Panc1 (cell line): ENCODE results near the gene TFAP2D. TPM values are rescaled to one million over a fixed set of nuclear protein-coding genes. Genes with fewer than 3 reads are reported as not detected.
A peak's percentile ranks its signal among the peaks of the same experiment; 100 is the strongest.

Source experiments
- ATAC-seq: fragments of 200-7000 bp; cut with Tn5 transposase; 2 replicates; pipeline ENCODE4 v1.9.1; 2020; ENCODE audit warnings: mild to moderate bottlenecking, moderate library complexity
- BruUV-seq: library from RNA; stranded (reverse); fragments of 400-500 nt; replicated peaks from 2 replicates; lab custom pipeline; 2021; lab: Mats Ljungman, UMichigan
- CTCF ChIA-PET: fragments of 300-600 bp; sonication (Branson Sonifier 250); formaldehyde crosslinking; loops from one replicate; lab custom pipeline; 2022; ENCODE audit warnings: antibody characterized with exemption; lab: Charles Lee
- POLR2A ChIA-PET: fragments of 300-600 bp; sonication (Branson Sonifier 250); formaldehyde crosslinking; loops from one replicate; lab custom pipeline; 2022; ENCODE audit warnings: antibody characterized with exemption; lab: Charles Lee
- DNase-seq: peaks from one replicate; pipeline ENCODE4 v3.0.0-alpha.2; 2010; ENCODE audit warnings: low read depth, low spot score
- H3K27ac ChIP-seq: 2 replicates; pipeline ENCODE4 v1.5.1; 2011; ENCODE audit warnings: mild to moderate bottlenecking, low read length, inconsistent platforms
- H3K27me3 ChIP-seq: fragments of 200-500 bp; sonication (Bioruptor generic); 2 replicates; pipeline ENCODE4 v1.6.0; 2014; ENCODE audit warnings: low read length, inconsistent platforms; ENCODE audit not compliant: control insufficient read depth, insufficient read depth
- H3K36me3 ChIP-seq: fragments of 200-500 bp; sonication (Bioruptor generic); 2 replicates; pipeline ENCODE4 v1.5.1; 2014; ENCODE audit warnings: inconsistent platforms, mild to moderate bottlenecking, low read length, moderate library complexity; ENCODE audit not compliant: control insufficient read depth, insufficient read depth
- H3K4me1 ChIP-seq: 2 replicates; pipeline ENCODE4 v1.5.1; 2011; ENCODE audit warnings: inconsistent platforms, mild to moderate bottlenecking, low read length, moderate library complexity; ENCODE audit not compliant: control insufficient read depth, insufficient read depth
- H3K4me3 ChIP-seq, 2 experiments: 2 replicates each; pipeline ENCODE4 v1.5.1; 2011 to 2012; ENCODE audit warnings: low read depth in 2 of 2, low read length in 2 of 2, mild to moderate bottlenecking in 2 of 2, inconsistent platforms in 1 of 2, moderate library complexity in 1 of 2
- H3K9me3 ChIP-seq: fragments of 200-500 bp; sonication (Bioruptor generic); 2 replicates; pipeline ENCODE4 v1.5.1; 2014; ENCODE audit warnings: low read depth, mild to moderate bottlenecking, inconsistent platforms, low read length, moderate library complexity; ENCODE audit not compliant: control insufficient read depth, insufficient read depth
- CTCF ChIP-seq: fragments of 450-650 bp; IDR thresholded peaks from 2 replicates; pipeline ENCODE4 v1.5.1; 2017; ENCODE audit warnings: mild to moderate bottlenecking
- POLR2AphosphoS5 ChIP-seq: IDR thresholded peaks from 2 replicates; pipeline ENCODE4 v1.6.1; 2012; ENCODE audit warnings: mild to moderate bottlenecking, low read depth, low read length, moderate library complexity
- REST ChIP-seq, 2 experiments: IDR thresholded peaks; 2 replicates each; pipeline ENCODE4 v1.6.1; 2011 to 2012; ENCODE audit warnings: low read depth in 2 of 2, control low read depth in 1 of 2, low read length in 1 of 2, mild to moderate bottlenecking in 1 of 2, moderate library complexity in 1 of 2; ENCODE audit not compliant: insufficient read depth in 1 of 2
- SIN3A ChIP-seq: IDR thresholded peaks from 2 replicates; pipeline ENCODE4 v1.6.1; 2012; ENCODE audit warnings: low read depth, mild to moderate bottlenecking, low read length, moderate library complexity, borderline replicate concordance; ENCODE audit not compliant: insufficient read depth
- TCF7L2 ChIP-seq: IDR thresholded peaks from 2 replicates; pipeline ENCODE4 v1.6.1; 2011; ENCODE audit warnings: mild to moderate bottlenecking, low read depth, low read length, inconsistent platforms
- in situ Hi-C: cut with HindIII; loops from 2 replicates; pipeline ENCODE4 v1.10.0; 2016; ENCODE audit warnings: low sequenced_read_pairs, low pct_unique_long_range_greater_than_20kb
- intact Hi-C: fragments of 100-400 bp; cut with micrococcal nuclease; formaldehyde crosslinking; loops from one replicate; pipeline ENCODE4 v1.10.0; 2022; ENCODE audit not compliant: unreplicated experiment
- total RNA-seq: library from RNA; stranded (reverse); gene quantifications from one replicate; pipeline ENCODE4 v1.2.1, GENCODE V29; 2021; ENCODE audit not compliant: unreplicated experiment

TFAP2D gene
- total RNA-seq, 1 experiment from 2014 or later, result not detected

DNA sequence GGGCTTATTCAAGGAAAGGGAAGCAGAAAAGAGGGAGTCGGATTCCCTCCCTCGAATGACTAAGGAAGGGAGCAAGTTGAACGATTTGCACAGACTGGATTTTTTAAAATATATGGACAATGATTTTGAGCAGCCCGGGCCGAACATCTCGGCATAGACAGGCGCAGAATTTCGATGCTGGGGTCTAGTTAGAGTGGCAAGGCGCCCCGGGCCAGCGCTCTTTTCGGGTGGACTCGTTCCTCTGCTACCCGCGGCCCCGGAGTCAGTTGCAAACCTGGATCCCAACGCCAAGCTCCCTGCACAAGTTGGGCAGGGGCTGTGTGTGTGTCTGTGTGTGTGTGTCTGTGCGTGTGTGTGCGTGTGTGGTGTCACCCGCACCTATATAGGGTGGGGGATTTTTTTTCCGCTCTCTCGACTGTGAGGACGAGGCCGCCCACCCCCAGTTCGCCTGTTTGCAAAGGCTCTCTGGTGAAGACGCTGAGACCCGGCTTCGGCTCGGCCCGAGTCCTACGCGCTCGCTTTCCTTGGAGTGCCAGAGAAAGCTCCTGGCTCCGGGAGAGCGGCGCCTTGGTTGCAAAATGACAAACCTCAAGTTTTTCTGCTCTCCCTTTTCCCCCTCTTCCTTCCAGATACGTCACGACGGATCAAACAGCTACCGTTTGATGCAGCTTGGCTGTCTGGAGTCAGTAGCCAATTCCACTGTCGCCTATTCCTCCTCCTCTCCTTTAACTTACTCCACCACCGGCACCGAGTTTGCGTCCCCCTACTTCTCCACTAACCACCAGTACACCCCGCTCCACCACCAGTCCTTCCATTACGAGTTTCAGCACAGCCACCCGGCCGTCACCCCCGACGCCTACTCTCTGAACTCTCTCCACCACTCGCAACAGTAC lies 1.4 kb downstream of the TFAP2D start:
- in situ Hi-C loops, result no loop called here
- ChIA-PET POLR2A (no interaction called here), CTCF (no interaction called here)
- ATAC-seq (peak; percentile 60; the same call in 1 of the 2 replicates), DNase-seq (no peak)
- Histone ChIP-seq H3K4me3 (peak overlapping the region in 1 of 2 experiments; percentile 29; a peak in 2 of 4 replicates), H3K4me1 (no peaks in the 10 kb centered on the region), H3K36me3 (no peaks in the 10 kb centered on the region), H3K27me3 (peaks cover 38% of the 10 kb centered on the region), H3K9me3 (no peaks in the 10 kb centered on the region), H3K27ac (no peak overlapping the region)
- intact Hi-C loops, result no loop called here
- no TSS peak for BruUV-seq
- no peak for TF ChIP-seq SIN3A
- no peak for TF ChIP-seq REST (IDR thresholded peaks at IDR 0.05; ENCODE audit: insufficient read depth in 1 of 2, low read depth in 2 of 2, low read length in 1 of 2)
- TF ChIP-seq POLR2AphosphoS5, result no peak
- no peak for TF ChIP-seq CTCF
- no peak for TF ChIP-seq TCF7L2

DNA sequence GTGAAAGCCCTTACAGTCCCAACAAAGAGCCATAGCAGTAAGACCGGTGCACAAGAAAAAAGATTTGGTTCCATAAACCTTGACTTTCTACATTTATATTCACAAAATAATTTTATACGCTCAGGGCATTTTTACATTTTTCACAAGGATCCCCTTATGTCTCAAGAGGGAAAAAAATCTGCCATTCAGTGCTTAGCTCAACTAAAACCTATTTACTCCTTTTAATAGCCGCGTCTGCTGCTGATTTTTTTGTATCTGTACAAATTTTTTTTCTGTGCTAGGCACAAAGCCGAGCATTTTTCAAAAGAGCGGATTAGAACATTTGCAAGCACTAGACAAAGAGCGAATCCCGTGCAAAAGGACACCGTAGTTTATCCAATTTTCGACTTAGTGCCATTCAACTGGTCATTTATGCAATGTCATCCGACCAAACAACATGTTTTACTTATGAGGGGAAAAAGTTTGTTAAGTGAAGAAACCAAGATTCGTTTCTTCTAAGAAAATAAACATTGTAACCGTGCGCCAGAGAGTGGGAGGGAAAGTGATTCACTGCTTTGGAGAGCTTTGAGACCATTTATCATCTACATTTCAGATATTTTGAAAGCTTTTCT lies 3.7 kb downstream of the TFAP2D start:
- Histone ChIP-seq H3K27ac (no peak overlapping the region), H3K27me3 (peaks cover 40% of the 10 kb centered on the region), H3K4me3 (no peak overlapping the region), H3K4me1 (no peaks in the 10 kb centered on the region), H3K36me3 (no peaks in the 10 kb centered on the region), H3K9me3 (no peaks in the 10 kb centered on the region)
- ATAC-seq (no peak), DNase-seq (no peak)
- intact Hi-C loops (no loop called here), in situ Hi-C loops (no loop called here)
- no TSS peak for BruUV-seq
- POLR2A ChIA-PET, result no interaction called here
- TF ChIP-seq POLR2AphosphoS5, result no peak
- CTCF ChIA-PET, result no interaction called here
